ENCODE results near the gene GNPDA2.

DNA sequence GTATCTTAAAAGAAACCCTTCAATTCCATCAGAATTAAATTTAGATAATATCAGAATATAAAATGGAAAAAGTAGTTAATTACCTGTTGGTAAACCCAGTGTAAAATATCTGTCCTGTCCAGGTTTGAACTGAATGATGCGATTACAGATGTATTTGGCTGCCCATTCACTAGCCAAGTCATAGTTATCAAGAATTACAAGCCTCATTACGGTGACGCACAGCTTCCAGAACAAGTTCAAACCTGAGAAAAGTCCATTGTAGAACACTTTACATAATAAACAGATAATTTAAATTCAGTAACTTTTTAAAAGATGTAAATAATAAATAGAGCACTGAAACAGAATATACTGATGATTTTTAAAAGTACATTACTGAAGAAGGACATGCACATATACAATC is 4.4 kb downstream of the GNPDA2 start:
- TF ChIP-seq, protein P1, sequence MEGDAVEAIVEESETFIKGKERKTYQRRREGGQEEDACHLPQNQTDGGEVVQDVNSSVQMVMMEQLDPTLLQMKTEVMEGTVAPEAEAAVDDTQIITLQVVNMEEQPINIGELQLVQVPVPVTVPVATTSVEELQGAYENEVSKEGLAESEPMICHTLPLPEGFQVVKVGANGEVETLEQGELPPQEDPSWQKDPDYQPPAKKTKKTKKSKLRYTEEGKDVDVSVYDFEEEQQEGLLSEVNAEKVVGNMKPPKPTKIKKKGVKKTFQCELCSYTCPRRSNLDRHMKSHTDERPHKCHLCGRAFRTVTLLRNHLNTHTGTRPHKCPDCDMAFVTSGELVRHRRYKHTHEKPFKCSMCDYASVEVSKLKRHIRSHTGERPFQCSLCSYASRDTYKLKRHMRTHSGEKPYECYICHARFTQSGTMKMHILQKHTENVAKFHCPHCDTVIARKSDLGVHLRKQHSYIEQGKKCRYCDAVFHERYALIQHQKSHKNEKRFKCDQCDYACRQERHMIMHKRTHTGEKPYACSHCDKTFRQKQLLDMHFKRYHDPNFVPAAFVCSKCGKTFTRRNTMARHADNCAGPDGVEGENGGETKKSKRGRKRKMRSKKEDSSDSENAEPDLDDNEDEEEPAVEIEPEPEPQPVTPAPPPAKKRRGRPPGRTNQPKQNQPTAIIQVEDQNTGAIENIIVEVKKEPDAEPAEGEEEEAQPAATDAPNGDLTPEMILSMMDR (IDR thresholded peaks at IDR 0.05), result no peak
- no peak for TF ChIP-seq POLR2A (IDR thresholded peaks at IDR 0.05)

Data from heart left ventricle (tissue), 13 donors.